Activated CD4-positive, alpha-beta T cell treated with anti-CD3 and anti-CD28 coated beads, Interleukin-2, amount 50 U/mL, for 16 hours (primary cell): Measurements from ENCODE around the gene CLDN15.

Experiments used
- DNase-seq: peaks from one replicate; pipeline ENCODE4 v3.0.0-alpha.2; 2020

CLDN15 gene

GRCh38 chr7:101243646-101244374 lies 6.2 kb upstream of the CLDN15 start:
- DNase-seq: peak; percentile 19

GRCh38 chr7:101241443-101242349 lies 4.1 kb upstream of the CLDN15 start:
- DNase-seq: no peak

GRCh38 chr7:101241015-101241363 lies 3.4 kb upstream of the CLDN15 start:
- DNase-seq: no peak

GRCh38 chr7:101240226-101241014 lies 2.8 kb upstream of the CLDN15 start:
- no peak for DNase-seq

GRCh38 chr7:101239951-101240220 lies 2.3 kb upstream of the CLDN15 start:
- DNase-seq: no peak

GRCh38 chr7:101239191-101239950 lies 1.8 kb upstream of the CLDN15 start:
- DNase-seq: no peak

- DNase-seq: no peak
These were observed 902 bp upstream of the CLDN15 start for GRCh38 chr7:101238226-101239182.

- no peak for DNase-seq
These were observed 1.2 kb downstream of the CLDN15 start for GRCh38 chr7:101236292-101236835.

- DNase-seq: no peak
These were observed 2.1 kb downstream of the CLDN15 start for GRCh38 chr7:101235522-101235921.

GRCh38 chr7:101235050-101235449 lies 2.6 kb downstream of the CLDN15 start:
- DNase-seq: no peak

- no peak for DNase-seq
These were observed 3.0 kb downstream of the CLDN15 start for GRCh38 chr7:101234636-101235035.

- DNase-seq: no peak
These were observed 3.6 kb downstream of the CLDN15 start for GRCh38 chr7:101233907-101234547.

GRCh38 chr7:101232141-101232850 lies 5.3 kb downstream of the CLDN15 start:
- DNase-seq: no peak

GRCh38 chr7:101231644-101232043 lies 6.0 kb downstream of the CLDN15 start:
- no peak for DNase-seq

GRCh38 chr7:101226721-101227120 lies 10.9 kb downstream of the CLDN15 start:
- no peak for DNase-seq

GRCh38 chr7:101225650-101226049 lies 12.0 kb downstream of the CLDN15 start:
- DNase-seq: no peak

- no peak for DNase-seq
These were observed 14.1 kb downstream of the CLDN15 start for GRCh38 chr7:101223528-101223927.

- no peak for DNase-seq
These were observed 15.2 kb downstream of the CLDN15 start for GRCh38 chr7:101222275-101222830.

GRCh38 chr7:101220295-101220694 lies 17.3 kb downstream of the CLDN15 start:
- DNase-seq: no peak
